ENCODE results near the gene ART1. TPM values are rescaled to one million over a fixed set of nuclear protein-coding genes. Genes with fewer than 3 reads are reported as not detected.
A peak's percentile ranks its signal among the peaks of the same experiment; 100 is the strongest.
"Not testable (repeated sequence)": the region's sequence is repeated elsewhere in the genome, so short reads cannot be mapped to it uniquely, and the experiment has no call there.

Gene ART1
- total RNA-seq, 4 donors from 2014 or later = 23.2 to 94.9 (median 41.7) TPM

DNA sequence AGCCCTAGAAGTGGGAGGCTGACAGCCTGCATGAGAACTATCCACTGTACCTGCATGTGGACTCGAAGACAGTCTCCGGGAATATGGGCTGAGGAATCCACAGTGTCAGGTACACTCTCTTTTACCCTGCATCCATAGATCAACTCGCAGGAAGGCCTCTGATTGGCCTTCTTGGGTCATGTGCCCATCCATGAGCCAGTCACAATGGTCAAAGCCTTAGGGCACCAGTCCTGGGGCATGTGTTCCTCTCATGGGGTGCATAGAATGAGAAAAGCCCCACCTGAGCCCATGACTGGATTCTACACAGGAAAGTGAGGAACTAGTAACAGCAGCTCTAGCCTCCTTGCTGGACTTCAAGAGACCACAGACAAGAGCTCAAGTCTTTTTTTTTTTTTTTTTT, 10.6 kb downstream of the ART1 start:
- TF ChIP-seq CTCF (IDR thresholded peaks at IDR 0.05 in 4 of 5, conservative IDR thresholded peaks at IDR 0.05 in 1 of 5) (no peak), POLR2A (IDR thresholded peaks at IDR 0.05) (no peak)
- H3K4me3 ChIP-seq = no peak overlapping the region
- H3K4me1 ChIP-seq = no peaks in the 10 kb centered on the region
- H3K27ac ChIP-seq = peak overlapping the region in 1 of 4 donors; percentile 5
- no peaks in the 10 kb centered on the region for H3K9me3 ChIP-seq
- intact Hi-C loops (cut with DNase I; ENCODE audit: low total_unique reads) (no loop called here), in situ Hi-C loops (cut with MboI; ENCODE audit: low sequenced_read_pairs in 4 of 4) (no loop called here)
- ATAC-seq (no peak), DNase-seq (no peak)
- no peaks in the 10 kb centered on the region for H3K36me3 ChIP-seq
- no peaks in the 10 kb centered on the region for H3K27me3 ChIP-seq

- H3K27me3 ChIP-seq; H3K27ac ChIP-seq; H3K9me3 ChIP-seq; in situ Hi-C loops (cut with MboI; ENCODE audit: low sequenced_read_pairs in 4 of 4); H3K4me3 ChIP-seq; intact Hi-C loops (cut with DNase I; ENCODE audit: low total_unique reads); H3K4me1 ChIP-seq; DNase-seq; ATAC-seq; H3K36me3 ChIP-seq: not testable (repeated sequence)
These were observed 12.4 kb downstream of the ART1 start for GRCh38 chr11:3657331-3657730.

GRCh38 chr11:3658252-3658651, 13.3 kb downstream of the ART1 start:
- DNase-seq (no peak), ATAC-seq (no peak)
- in situ Hi-C loops (cut with MboI; ENCODE audit: low sequenced_read_pairs in 4 of 4) = no loop called here
- TF ChIP-seq CTCF (IDR thresholded peaks at IDR 0.05 in 4 of 5, conservative IDR thresholded peaks at IDR 0.05 in 1 of 5) (no peak), POLR2A (IDR thresholded peaks at IDR 0.05) (no peak)
- no peaks in the 10 kb centered on the region for H3K4me1 ChIP-seq
- no peaks in the 10 kb centered on the region for H3K36me3 ChIP-seq
- no peaks in the 10 kb centered on the region for H3K27me3 ChIP-seq
- H3K27ac ChIP-seq = no peak overlapping the region
- intact Hi-C loops (cut with DNase I; ENCODE audit: low total_unique reads) = no loop called here
- H3K4me3 ChIP-seq = no peak overlapping the region
- no peaks in the 10 kb centered on the region for H3K9me3 ChIP-seq

GRCh38 chr11:3659595-3660515, 14.9 kb downstream of the ART1 start:
- no peaks in the 10 kb centered on the region for H3K27me3 ChIP-seq
- no peak for TF ChIP-seq POLR2A (IDR thresholded peaks at IDR 0.05)
- no peak for TF ChIP-seq CTCF (IDR thresholded peaks at IDR 0.05 in 4 of 5, conservative IDR thresholded peaks at IDR 0.05 in 1 of 5)
- no peaks in the 10 kb centered on the region for H3K9me3 ChIP-seq
- intact Hi-C loops (cut with DNase I; ENCODE audit: low total_unique reads) (no loop called here), in situ Hi-C loops (cut with MboI; ENCODE audit: low sequenced_read_pairs in 4 of 4) (no loop called here)
- DNase-seq (no peak), ATAC-seq (no peak)
- no peaks in the 10 kb centered on the region for H3K4me1 ChIP-seq
- H3K27ac ChIP-seq = peak overlapping the region in 1 of 4 donors; percentile 33
- H3K36me3 ChIP-seq = peaks cover 0 to 15% of the 10 kb centered on the region in 2 donors
- H3K4me3 ChIP-seq = no peak overlapping the region

DNA sequence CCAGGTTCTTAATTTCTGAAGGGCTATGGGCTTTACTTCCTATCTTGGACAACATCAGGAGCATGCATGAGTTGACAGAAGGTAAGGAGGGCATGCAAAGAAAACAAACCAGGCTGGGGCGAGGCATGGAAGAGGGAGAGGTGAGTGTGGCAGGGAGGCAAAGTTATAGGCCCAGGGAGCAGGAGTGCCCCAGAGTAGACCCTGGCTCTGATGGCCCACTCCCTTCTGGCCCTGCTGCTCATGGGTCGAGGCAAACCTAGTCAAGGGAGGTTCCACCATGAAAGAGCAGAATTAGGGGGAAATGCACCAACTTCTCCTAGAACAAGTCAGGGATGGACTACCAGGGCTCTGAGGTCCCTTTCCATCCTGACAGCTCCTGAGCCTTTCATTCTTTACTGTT, 16.0 kb downstream of the ART1 start:
- in situ Hi-C loops (cut with MboI; ENCODE audit: low sequenced_read_pairs in 4 of 4) (no loop called here), intact Hi-C loops (cut with DNase I; ENCODE audit: low total_unique reads) (no loop called here)
- Histone ChIP-seq H3K27ac (peak overlapping the region in 1 of 4 donors; percentile 13), H3K4me1 (peaks cover 0 to 3% of the 10 kb centered on the region in 2 donors), H3K27me3 (no peaks in the 10 kb centered on the region), H3K36me3 (peaks cover 0 to 26% of the 10 kb centered on the region in 2 donors), H3K4me3 (no peak overlapping the region), H3K9me3 (no peaks in the 10 kb centered on the region)
- ATAC-seq (no peak), DNase-seq (no peak)
- TF ChIP-seq CTCF (IDR thresholded peaks at IDR 0.05 in 4 of 5, conservative IDR thresholded peaks at IDR 0.05 in 1 of 5) (no peak), POLR2A (IDR thresholded peaks at IDR 0.05) (no peak)

Measured in gastrocnemius medialis (tissue), 4 donors.